Esophagus squamous epithelium (tissue), 5 donors: ENCODE data around the gene GALNT13. TPM values are rescaled to one million over a fixed set of nuclear protein-coding genes. Genes with fewer than 3 reads are reported as not detected.

Source experiments
- DNase-seq: peaks from one replicate; lab custom pipeline; 2025; lab: John Stamatoyannopoulos, UW
- H3K27ac ChIP-seq, 4 donors: fragments of 200-600 bp; sonication (generic); one replicate each; pipeline ENCODE4 v1.5.1; 2016 to 2019; ENCODE audit warnings: mild to moderate bottlenecking in 1 of 4
- H3K27me3 ChIP-seq, 4 donors: fragments of 200-600 bp; sonication (generic); 1 replicate in 3 of 4; 2 replicates in 1 of 4; pipeline versions ENCODE4 v1.5.1 to v1.6.0; 2017 to 2021; ENCODE audit warnings: antibody characterized with exemption in 1 of 4
- H3K36me3 ChIP-seq, 3 donors: fragments of 200-600 bp; sonication (generic); one replicate each; pipeline ENCODE4 v1.5.1; 2016 to 2019
- H3K4me1 ChIP-seq, 3 donors: fragments of 200-600 bp; sonication (generic); one replicate each; pipeline ENCODE4 v1.5.1; 2017 to 2019
- H3K4me3 ChIP-seq, 4 donors: fragments of 200-600 bp; sonication (generic); 1 replicate in 3 of 4; 2 replicates in 1 of 4; pipeline ENCODE4 v1.5.1; 2016 to 2019; ENCODE audit warnings: mild to moderate bottlenecking in 2 of 4, moderate library complexity in 1 of 4
- H3K9me3 ChIP-seq, 3 donors: fragments of 200-600 bp; sonication (generic); one replicate each; pipeline ENCODE4 v1.5.1; 2016 to 2019
- CTCF ChIP-seq, 6 experiments: fragments of 450-650 bp in 4 of 6; fragments of 200-600 bp in 2 of 6; sonication (generic) in 2 of 6; IDR thresholded peaks; one replicate each; pipeline ENCODE4 v1.5.1; 2016 to 2019; ENCODE audit warnings: antibody characterized with exemption in 6 of 6, mild to moderate bottlenecking in 4 of 6, moderate library complexity in 4 of 6
- POLR2A ChIP-seq, 4 donors: fragments of 450-650 bp; IDR thresholded peaks; one replicate each; pipeline ENCODE4 v1.6.1; 2017; ENCODE audit warnings: antibody characterized with exemption in 4 of 4, mild to moderate bottlenecking in 4 of 4, moderate library complexity in 3 of 4
- WGBS, 2 donors: methylation state at CpG; one replicate each; pipeline ENCODE4 v1.1.5; 2018; 5-methylcytosine and 5-hydroxymethylcytosine counted together
- intact Hi-C: fragments of 100-400 bp; cut with DNase I; formaldehyde crosslinking; loops from one replicate; pipeline ENCODE4 v1.15.0; 2022
- total RNA-seq, 4 donors: library from RNA; depleted of rRNA; stranded (reverse); fragments of >200 nt; gene quantifications; one replicate each; pipeline ENCODE4 v1.1.0, GENCODE V29; 2016
- donor health status: DM: yes; HTN: yes; CAD: no.

The GALNT13 gene
- total RNA-seq, 4 donors from 2014 or later: 0.04 to 0.38 (median 0.17) TPM

- peaks cover 0 to 4% (median 0%) of the 10 kb centered on the region in 3 donors for H3K9me3 ChIP-seq
- no peaks in the 10 kb centered on the region for H3K27me3 ChIP-seq
- intact Hi-C loops: no loop called here
- DNase-seq: no peak
- no peak overlapping the region for H3K27ac ChIP-seq
- no peaks in the 10 kb centered on the region for H3K4me1 ChIP-seq
- H3K4me3 ChIP-seq: no peak overlapping the region
- WGBS, 2 donors: 54 to 56% methylated on average over 2 of the region's 2 CpGs
- TF ChIP-seq CTCF (IDR thresholded peaks at IDR 0.05): no peak
- no peak for TF ChIP-seq POLR2A (IDR thresholded peaks at IDR 0.05)
- no peaks in the 10 kb centered on the region for H3K36me3 ChIP-seq
Measured at GRCh38 chr2:154267983-154268382, 396.3 kb downstream of the GALNT13 start.

GRCh38 chr2:154280543-154280942 is 408.8 kb downstream of the GALNT13 start:
- H3K36me3 ChIP-seq: no peaks in the 10 kb centered on the region
- DNase-seq: no peak
- WGBS, 2 donors: 58 to 64% methylated on average over 2 of the region's 2 CpGs
- no peak overlapping the region for H3K27ac ChIP-seq
- H3K4me1 ChIP-seq: no peaks in the 10 kb centered on the region
- TF ChIP-seq CTCF (IDR thresholded peaks at IDR 0.05) (no peak), POLR2A (IDR thresholded peaks at IDR 0.05) (no peak)
- no peaks in the 10 kb centered on the region for H3K9me3 ChIP-seq
- H3K27me3 ChIP-seq: no peaks in the 10 kb centered on the region
- intact Hi-C loops: no loop called here
- H3K4me3 ChIP-seq: no peak overlapping the region

GRCh38 chr2:154289870-154290269 is 418.1 kb downstream of the GALNT13 start:
- intact Hi-C loops: no loop called here
- Histone ChIP-seq H3K9me3 (peaks cover 0 to 13% (median 7%) of the 10 kb centered on the region in 3 donors), H3K4me1 (no peaks in the 10 kb centered on the region), H3K4me3 (no peak overlapping the region), H3K27ac (no peak overlapping the region), H3K27me3 (no peaks in the 10 kb centered on the region), H3K36me3 (no peaks in the 10 kb centered on the region)
- 71% methylated on average over 1 of the region's 1 CpG; no CpG with 5 or more reads in 1 of the 2 donors for WGBS, 2 donors
- DNase-seq: no peak
- no peak for TF ChIP-seq POLR2A (IDR thresholded peaks at IDR 0.05)
- no peak for TF ChIP-seq CTCF (IDR thresholded peaks at IDR 0.05)

- intact Hi-C loops: no loop called here
- TF ChIP-seq CTCF (IDR thresholded peaks at IDR 0.05) (no peak), POLR2A (IDR thresholded peaks at IDR 0.05) (no peak)
- Histone ChIP-seq H3K4me1 (no peaks in the 10 kb centered on the region), H3K27ac (no peak overlapping the region), H3K27me3 (no peaks in the 10 kb centered on the region), H3K9me3 (peaks cover 0 to 12% (median 7%) of the 10 kb centered on the region in 3 donors), H3K36me3 (no peaks in the 10 kb centered on the region), H3K4me3 (no peak overlapping the region)
- DNase-seq: no peak
- WGBS, 2 donors: 89 to 93% methylated on average over 4 to 7 of the region's 20 CpGs
Measured at GRCh38 chr2:154291511-154291910, 419.8 kb downstream of the GALNT13 start.

GRCh38 chr2:154291927-154292326 is 420.2 kb downstream of the GALNT13 start:
- Histone ChIP-seq H3K4me3 (no peak overlapping the region), H3K4me1 (no peaks in the 10 kb centered on the region), H3K36me3 (no peaks in the 10 kb centered on the region), H3K27ac (no peak overlapping the region), H3K27me3 (no peaks in the 10 kb centered on the region), H3K9me3 (peaks cover 0 to 8% (median 7%) of the 10 kb centered on the region in 3 donors)
- intact Hi-C loops: no loop called here
- TF ChIP-seq POLR2A (IDR thresholded peaks at IDR 0.05) (no peak), CTCF (IDR thresholded peaks at IDR 0.05) (no peak)
- 68 to 70% methylated on average over 3 of the region's 3 CpGs for WGBS, 2 donors
- no peak for DNase-seq
